Glomerular endothelial cell (primary cell): ENCODE data around the gene SAPCD1. TPM values are rescaled to one million over a fixed set of nuclear protein-coding genes. Genes with fewer than 3 reads are reported as not detected.

ENCODE experiments used
- DNase-seq: peaks from one replicate; pipeline ENCODE4 v3.0.0-alpha.2; 2011; ENCODE audit warnings: low read depth, low spot score; ENCODE audit errors: extremely low read depth
- total RNA-seq: library from RNA; depleted of rRNA; stranded (reverse); fragments of >200 nt; gene quantifications from 2 replicates; pipeline ENCODE4 v1.2.3, GENCODE V29; 2015

SAPCD1 gene
- 3.3 and 3.9 TPM in 2 replicates for total RNA-seq

GRCh38 chr6:31762356-31762755 lies at the start of gene SAPCD1:
Gene SAPCD1 (plus strand): TSS chr6:31762656. CDS start chr6:31763055, 399 bp downstream.
- no peak for DNase-seq

GRCh38 chr6:31713465-31713864 lies 49.0 kb upstream of the SAPCD1 start:
- no peak for DNase-seq

GRCh38 chr6:31713991-31714684 lies 48.3 kb upstream of the SAPCD1 start:
- DNase-seq, result no peak

- DNase-seq, result no peak
These were observed 47.2 kb upstream of the SAPCD1 start, which contains the start of gene LY6G6D for GRCh38 chr6:31715022-31715958. Gene LY6G6D (plus strand): TSS chr6:31715348. CDS start chr6:31715356, 8 bp downstream.

- no peak for DNase-seq
These were observed 44.8 kb upstream of the SAPCD1 start for GRCh38 chr6:31717499-31718222.

- no peak for DNase-seq
These were observed 44.2 kb upstream of the SAPCD1 start for GRCh38 chr6:31718265-31718664.

- DNase-seq, result no peak
These were observed 43.5 kb upstream of the SAPCD1 start for GRCh38 chr6:31719001-31719400.

GRCh38 chr6:31720196-31720770 lies 42.2 kb upstream of the SAPCD1 start:
- no peak for DNase-seq

GRCh38 chr6:31721351-31722020 lies 41.0 kb upstream of the SAPCD1 start, which contains the start of gene LY6G6C:
Gene LY6G6C (minus strand): TSS chr6:31721746. CDS start chr6:31721679, 67 bp downstream.
- DNase-seq, result no peak

- DNase-seq, result no peak
These were observed 40.3 kb upstream of the SAPCD1 start for GRCh38 chr6:31722173-31722572.

- no peak for DNase-seq
These were observed 39.0 kb upstream of the SAPCD1 start, which contains the start of gene MPIG6B for GRCh38 chr6:31723245-31723979. Gene MPIG6B (plus strand): TSS chr6:31723373. CDS start chr6:31723384, 11 bp downstream.

- DNase-seq, result no peak
These were observed 38.3 kb upstream of the SAPCD1 start for GRCh38 chr6:31723980-31724691.

GRCh38 chr6:31725502-31726350 lies 36.7 kb upstream of the SAPCD1 start:
- DNase-seq, result no peak

- DNase-seq, result no peak
These were observed 35.3 kb upstream of the SAPCD1 start for GRCh38 chr6:31727034-31727716.

- no peak for DNase-seq
These were observed 34.5 kb upstream of the SAPCD1 start for GRCh38 chr6:31727717-31728671.
